Spleen (tissue), 11 donors: ENCODE results near the gene DDX54. TPM values are rescaled to one million over a fixed set of nuclear protein-coding genes. Genes with fewer than 3 reads are reported as not detected.

Experiments used
- DNase-seq: peaks from one replicate; pipeline ENCODE4 v3.0.0-alpha.2; 2020
- H3K27ac ChIP-seq, 8 donors: fragments of 200-600 bp; sonication (generic) in 7 of 8; 1 replicate in 4 of 8; 2 replicates in 4 of 8; pipeline versions ENCODE4 v1.5.0 to v1.8.0; 2016 to 2021; ENCODE audit warnings: inconsistent platforms in 4 of 8, mild to moderate bottlenecking in 4 of 8, moderate library complexity in 1 of 8
- H3K27me3 ChIP-seq, 7 donors: fragments of 200-600 bp; sonication (generic) in 6 of 7; replicated peaks in 1 of 7; 1 replicate in 4 of 7; 2 replicates in 3 of 7; pipeline versions ENCODE4 v1.5.0 to v1.8.0; 2016 to 2021; ENCODE audit warnings: inconsistent platforms in 3 of 7, mild to moderate bottlenecking in 1 of 7
- H3K36me3 ChIP-seq, 6 donors: fragments of 200-600 bp; sonication (generic) in 5 of 6; 1 replicate in 4 of 6; 2 replicates in 2 of 6; pipeline versions ENCODE4 v1.5.0 to v1.8.0; 2016 to 2021; ENCODE audit warnings: inconsistent platforms in 2 of 6
- H3K4me1 ChIP-seq, 6 donors: fragments of 200-600 bp; sonication (generic) in 5 of 6; 1 replicate in 3 of 6; 2 replicates in 3 of 6; pipeline versions ENCODE4 v1.5.0 to v1.8.0; 2016 to 2021; ENCODE audit warnings: inconsistent platforms in 3 of 6
- H3K4me3 ChIP-seq, 8 donors: fragments of 200-600 bp; sonication (generic) in 7 of 8; 1 replicate in 4 of 8; 2 replicates in 4 of 8; pipeline versions ENCODE4 v1.5.0 to v1.8.0; 2016 to 2021; ENCODE audit warnings: inconsistent platforms in 4 of 8, mild to moderate bottlenecking in 4 of 8, moderate library complexity in 2 of 8
- H3K9me3 ChIP-seq, 8 donors: fragments of 200-600 bp; sonication (generic) in 7 of 8; 1 replicate in 4 of 8; 2 replicates in 4 of 8; pipeline versions ENCODE4 v1.5.0 to v1.8.0; 2016 to 2021; ENCODE audit warnings: inconsistent platforms in 4 of 8
- CTCF ChIP-seq, 11 experiments: fragments of 200-600 bp in 7 of 11; fragments of 450-650 bp in 4 of 11; sonication (generic) in 4 of 11; IDR thresholded peaks in 8 of 11; conservative IDR thresholded peaks in 3 of 11; 1 replicate in 7 of 11; 2 replicates in 4 of 11; pipeline versions ENCODE4 v1.4.0 to v1.8.0; 2016 to 2021; ENCODE audit warnings: antibody characterized with exemption in 11 of 11, inconsistent platforms in 4 of 11, mild to moderate bottlenecking in 1 of 11
- POLR2A ChIP-seq, 3 donors: fragments of 450-650 bp; IDR thresholded peaks; one replicate each; pipeline ENCODE4 v1.5.1; 2017; ENCODE audit warnings: antibody characterized with exemption in 3 of 3, mild to moderate bottlenecking in 1 of 3
- POLR2AphosphoS5 ChIP-seq, 3 donors: sonication (generic); formaldehyde crosslinking; IDR thresholded peaks; one replicate each; pipeline ENCODE4 v1.5.1; 2017; ENCODE audit warnings: antibody characterized with exemption in 3 of 3
- WGBS, 5 donors: extraction: QIAGEN DNeasy Blood & Tissue Kit in 3 of 5; methylation state at CpG; one replicate each; pipeline versions ENCODE4 v1.1.5 to v1.1.7; 2013 to 2018; 5-methylcytosine and 5-hydroxymethylcytosine counted together
- intact Hi-C: fragments of 100-400 bp; cut with DNase I; formaldehyde crosslinking; loops from one replicate; pipeline ENCODE4 v1.15.0; 2023; ENCODE audit warnings: low total_unique reads
- polyA plus RNA-seq, 3 donors: library from polyadenylated mRNA; stranded (reverse); fragments of 200-250 nt; gene quantifications; one replicate each; pipeline ENCODE4 v1.2.1, GENCODE V29; 2013
- total RNA-seq, 7 donors: library from RNA; depleted of rRNA in 3 of 7; stranded (reverse); fragments of >200 nt in 3 of 7; fragmentation: NEBNext Ultra II Directional in 4 of 7; extraction: Animal tissue kit (Norgen Biotek cat#: 25700) in 4 of 7; gene quantifications; one replicate each; pipeline versions ENCODE4 v1.1.0 to v1.2.1, GENCODE V29; 2016 to 2021
- donor health status: healthy with polysubstance abuse.
- donor health status: DM: no; HTN: no; CAD: no; lungs with moderate emphysema.
- donor health status: DM: no; HTN: no; CAD: no.
- donor health status: Bipolar disorder and iron deficiency.
- donor health status: healthy.
- donor health status: DM: no; HTN: no; CAD: no.
- donor health status: DM: yes; HTN: yes; CAD: no.

The DDX54 gene
- total and polyA plus RNA-seq, 10 donors, result 44.4 to 80.3 (median 60.3) TPM

DNA sequence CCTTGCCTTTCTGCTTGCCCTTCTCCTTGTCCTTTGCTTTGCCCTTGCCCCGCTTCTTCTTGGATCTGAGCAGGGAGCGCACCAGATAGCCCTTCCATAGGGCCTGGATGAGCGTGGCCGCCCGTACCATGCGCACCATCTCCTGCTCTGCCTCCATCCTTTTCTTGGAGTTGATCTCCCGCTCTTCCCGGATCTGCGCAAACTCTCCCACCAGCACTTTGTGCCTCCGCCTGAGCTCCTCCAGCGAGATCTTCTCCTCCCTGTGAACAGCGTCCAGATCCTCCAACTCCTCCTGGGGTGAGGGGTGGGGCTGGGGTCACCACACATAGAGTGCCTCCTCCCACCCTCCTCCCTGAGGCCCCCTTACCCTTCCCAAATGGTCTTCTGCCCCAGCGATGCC, 10.3 kb upstream of the DDX54 start:
- TF ChIP-seq CTCF (IDR thresholded peaks at IDR 0.05 in 8 of 11, conservative IDR thresholded peaks at IDR 0.05 in 3 of 11) (no peak), POLR2AphosphoS5 (IDR thresholded peaks at IDR 0.05) (no peak), POLR2A (IDR thresholded peaks at IDR 0.05) (no peak)
- DNase-seq, result no peak
- intact Hi-C loops, result no loop called here
- H3K4me1 ChIP-seq, result peaks cover 5 to 43% (median 14%) of the 10 kb centered on the region in 6 donors
- peaks cover 0 to 26% (median 16%) of the 10 kb centered on the region in 6 donors for H3K36me3 ChIP-seq
- WGBS, 5 donors, result 95 to 99% (median 96%) methylated on average over 13 of the region's 13 CpGs
- H3K27me3 ChIP-seq, result no peaks in the 10 kb centered on the region
- H3K4me3 ChIP-seq, result no peak overlapping the region
- H3K9me3 ChIP-seq, result no peaks in the 10 kb centered on the region
- no peak overlapping the region for H3K27ac ChIP-seq

DNA sequence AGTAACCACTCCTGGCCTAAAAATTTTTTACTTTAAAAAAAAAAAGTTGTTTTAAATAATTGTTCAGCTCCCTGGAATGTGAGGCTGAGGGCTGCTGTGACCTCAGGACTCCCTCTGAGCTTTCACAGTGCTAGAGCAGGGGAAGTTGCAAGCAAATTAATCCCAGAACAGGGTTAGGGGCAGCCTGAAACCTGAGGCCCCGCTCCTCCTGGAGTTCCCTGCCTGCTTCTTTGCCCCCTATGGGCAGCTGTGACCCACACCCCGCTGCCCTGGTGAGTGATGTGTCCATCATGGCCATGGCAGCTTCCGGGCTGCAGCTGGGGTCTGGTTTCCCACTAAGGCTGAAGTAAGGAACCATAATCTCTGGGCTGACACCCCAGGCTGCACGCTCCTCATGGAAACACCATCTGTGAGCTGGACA, 9.7 kb upstream of the DDX54 start:
- DNase-seq, result no peak
- TF ChIP-seq POLR2A (IDR thresholded peaks at IDR 0.05) (no peak), POLR2AphosphoS5 (IDR thresholded peaks at IDR 0.05) (no peak), CTCF (IDR thresholded peaks at IDR 0.05 in 8 of 11, conservative IDR thresholded peaks at IDR 0.05 in 3 of 11) (no peak)
- no peak overlapping the region for H3K4me3 ChIP-seq
- WGBS, 5 donors, result 79 to 100% (median 96%) methylated on average over 2 to 4 of the region's 4 CpGs
- no peaks in the 10 kb centered on the region for H3K9me3 ChIP-seq
- no peak overlapping the region for H3K27ac ChIP-seq
- peaks cover 5 to 36% (median 14%) of the 10 kb centered on the region in 6 donors for H3K4me1 ChIP-seq
- H3K36me3 ChIP-seq, result peaks cover 0 to 32% (median 18%) of the 10 kb centered on the region in 6 donors
- intact Hi-C loops, result no loop called here
- H3K27me3 ChIP-seq, result no peaks in the 10 kb centered on the region

GRCh38 chr12:113191227-113191626, 5.9 kb upstream of the DDX54 start:
- Histone ChIP-seq H3K27ac (no peak overlapping the region), H3K36me3 (peaks cover 0 to 51% (median 22%) of the 10 kb centered on the region in 6 donors), H3K27me3 (no peaks in the 10 kb centered on the region), H3K9me3 (no peaks in the 10 kb centered on the region), H3K4me1 (peaks cover 11 to 33% (median 20%) of the 10 kb centered on the region in 6 donors), H3K4me3 (no peak overlapping the region)
- no peak for DNase-seq
- intact Hi-C loops, result no loop called here
- TF ChIP-seq POLR2A (IDR thresholded peaks at IDR 0.05), result no peak
- peak in 1 of 3 donors; percentile 15 for TF ChIP-seq POLR2AphosphoS5 (IDR thresholded peaks at IDR 0.05)
- no peak for TF ChIP-seq CTCF (IDR thresholded peaks at IDR 0.05 in 8 of 11, conservative IDR thresholded peaks at IDR 0.05 in 3 of 11)
- 94 to 98% (median 96%) methylated on average over 19 of the region's 19 CpGs for WGBS, 5 donors

DNA sequence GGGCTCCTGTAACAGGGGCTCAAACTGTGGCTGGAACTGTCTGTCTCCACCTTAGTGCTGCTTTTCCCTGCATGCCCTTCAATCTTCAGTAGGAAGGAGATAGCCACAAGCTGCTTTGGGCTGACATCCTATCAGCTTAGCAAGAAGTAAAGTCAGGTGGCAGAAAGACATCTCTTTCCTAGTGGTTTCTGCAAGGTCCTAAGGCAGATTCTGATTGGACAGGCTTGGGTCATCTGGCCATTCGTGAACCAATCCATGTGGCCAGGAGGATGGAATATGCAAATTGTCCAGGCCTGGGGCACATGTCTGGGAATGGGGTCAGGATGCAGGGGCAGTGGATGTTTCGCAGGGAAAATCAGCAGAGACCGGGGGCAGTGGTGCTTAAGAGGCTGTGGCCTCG, 5.5 kb upstream of the DDX54 start:
- 87 to 95% (median 93%) methylated on average over 4 of the region's 4 CpGs for WGBS, 5 donors
- no peak for DNase-seq
- no peaks in the 10 kb centered on the region for H3K27me3 ChIP-seq
- H3K9me3 ChIP-seq, result no peaks in the 10 kb centered on the region
- intact Hi-C loops, result no loop called here
- H3K27ac ChIP-seq, result no peak overlapping the region
- no peak overlapping the region for H3K4me3 ChIP-seq
- peaks cover 15 to 38% (median 23%) of the 10 kb centered on the region in 6 donors for H3K4me1 ChIP-seq
- no peak for TF ChIP-seq CTCF (IDR thresholded peaks at IDR 0.05 in 8 of 11, conservative IDR thresholded peaks at IDR 0.05 in 3 of 11)
- no peak for TF ChIP-seq POLR2AphosphoS5 (IDR thresholded peaks at IDR 0.05)
- TF ChIP-seq POLR2A (IDR thresholded peaks at IDR 0.05), result no peak
- peaks cover 0 to 51% (median 22%) of the 10 kb centered on the region in 6 donors for H3K36me3 ChIP-seq
